ENCODE data around the gene TFCP2.

The TFCP2 gene

GRCh38 chr12:51127050-51127729 lies 45.7 kb downstream of the TFCP2 start:
- TF ChIP-seq SIN3A (IDR thresholded peaks at IDR 0.05; ENCODE audit: borderline replicate concordance, insufficient read depth, low read length) (no peak), FOXP2 (optimal IDR thresholded peaks at IDR 0.05; ENCODE audit: borderline replicate concordance, extremely low read depth, extremely low read length, insufficient read depth) (no peak), TAF1 (IDR thresholded peaks at IDR 0.05; ENCODE audit: borderline replicate concordance, insufficient read depth, low read length) (no peak), REST (IDR thresholded peaks at IDR 0.05; ENCODE audit: insufficient read depth in 1 of 2, low read depth in 2 of 2, low read length in 2 of 2) (no peak), POLR2AphosphoS5 (IDR thresholded peaks at IDR 0.05; ENCODE audit: low read depth, low read length) (no peak)

- TF ChIP-seq FOXP2 (optimal IDR thresholded peaks at IDR 0.05; ENCODE audit: borderline replicate concordance, extremely low read depth, extremely low read length, insufficient read depth) (no peak), TAF1 (IDR thresholded peaks at IDR 0.05; ENCODE audit: borderline replicate concordance, insufficient read depth, low read length) (no peak), SIN3A (IDR thresholded peaks at IDR 0.05; ENCODE audit: borderline replicate concordance, insufficient read depth, low read length) (no peak), POLR2AphosphoS5 (IDR thresholded peaks at IDR 0.05; ENCODE audit: low read depth, low read length) (no peak), REST (IDR thresholded peaks at IDR 0.05; ENCODE audit: insufficient read depth in 1 of 2, low read depth in 2 of 2, low read length in 2 of 2) (no peak)
Observed at GRCh38 chr12:51126297-51126696, 46.6 kb downstream of the TFCP2 start.

- TF ChIP-seq TAF1 (IDR thresholded peaks at IDR 0.05; ENCODE audit: borderline replicate concordance, insufficient read depth, low read length), result no peak
Observed at GRCh38 chr12:51124504-51124903, 48.4 kb downstream of the TFCP2 start.

- TF ChIP-seq FOXP2 (optimal IDR thresholded peaks at IDR 0.05; ENCODE audit: borderline replicate concordance, extremely low read depth, extremely low read length, insufficient read depth) (no peak), POLR2AphosphoS5 (IDR thresholded peaks at IDR 0.05; ENCODE audit: low read depth, low read length) (no peak), SIN3A (IDR thresholded peaks at IDR 0.05; ENCODE audit: borderline replicate concordance, insufficient read depth, low read length) (no peak), TAF1 (IDR thresholded peaks at IDR 0.05; ENCODE audit: borderline replicate concordance, insufficient read depth, low read length) (no peak), REST (IDR thresholded peaks at IDR 0.05; ENCODE audit: insufficient read depth in 1 of 2, low read depth in 2 of 2, low read length in 2 of 2) (no peak)
Observed at GRCh38 chr12:51122844-51123243, 50.1 kb downstream of the TFCP2 start.

GRCh38 chr12:51118706-51119105 lies 54.2 kb downstream of the TFCP2 start:
- no peak for TF ChIP-seq POLR2AphosphoS5 (IDR thresholded peaks at IDR 0.05; ENCODE audit: low read depth, low read length)
- no peak for TF ChIP-seq REST (IDR thresholded peaks at IDR 0.05; ENCODE audit: insufficient read depth in 1 of 2, low read depth in 2 of 2, low read length in 2 of 2)
- TF ChIP-seq TAF1 (IDR thresholded peaks at IDR 0.05; ENCODE audit: borderline replicate concordance, insufficient read depth, low read length), result no peak
- TF ChIP-seq SIN3A (IDR thresholded peaks at IDR 0.05; ENCODE audit: borderline replicate concordance, insufficient read depth, low read length), result no peak
- TF ChIP-seq FOXP2 (optimal IDR thresholded peaks at IDR 0.05; ENCODE audit: borderline replicate concordance, extremely low read depth, extremely low read length, insufficient read depth), result no peak

Measured in PFSK-1 (cell line).